Thyroid gland (tissue), 4 donors: ENCODE measurements around the gene DPF3. TPM values are rescaled to one million over a fixed set of nuclear protein-coding genes. Genes with fewer than 3 reads are reported as not detected.

Experiments used
- DNase-seq, 2 donors: peaks; one replicate each; pipeline ENCODE4 v3.0.0-alpha.2; 2019
- H3K27ac ChIP-seq, 3 donors: fragments of 200-600 bp; sonication (generic); 1 replicate in 2 of 3; 2 replicates in 1 of 3; pipeline ENCODE4 v1.5.1; 2016 to 2019; ENCODE audit warnings: mild to moderate bottlenecking in 1 of 3, moderate library complexity in 1 of 3
- H3K27me3 ChIP-seq: fragments of 200-600 bp; sonication (generic); one replicate; pipeline ENCODE4 v1.5.1; 2019
- H3K36me3 ChIP-seq, 2 donors: fragments of 200-600 bp; sonication (generic); one replicate each; pipeline ENCODE4 v1.5.1; 2016 to 2019
- H3K4me1 ChIP-seq, 2 donors: fragments of 200-600 bp; sonication (generic); one replicate each; pipeline ENCODE4 v1.5.1; 2017 to 2019
- H3K4me3 ChIP-seq, 3 donors: fragments of 200-600 bp; sonication (generic); replicated peaks in 1 of 3; 1 replicate in 2 of 3; 2 replicates in 1 of 3; pipeline ENCODE4 v1.5.1; 2016; ENCODE audit warnings: mild to moderate bottlenecking in 1 of 3
- H3K9me3 ChIP-seq: fragments of 200-600 bp; sonication (generic); one replicate; pipeline ENCODE4 v1.5.1; 2017
- CTCF ChIP-seq, 6 experiments: fragments of 200-600 bp in 3 of 6; fragments of 450-650 bp in 3 of 6; sonication (generic) in 3 of 6; IDR thresholded peaks; one replicate each; pipeline ENCODE4 v1.5.1; 2016 to 2019; ENCODE audit warnings: antibody characterized with exemption in 6 of 6, mild to moderate bottlenecking in 2 of 6, inconsistent platforms in 1 of 6, moderate library complexity in 1 of 6
- POLR2A ChIP-seq, 2 donors: fragments of 450-650 bp; IDR thresholded peaks; one replicate each; pipeline ENCODE4 v1.6.1; 2017; ENCODE audit warnings: antibody characterized with exemption in 2 of 2, mild to moderate bottlenecking in 2 of 2, moderate library complexity in 1 of 2
- WGBS, 2 donors: methylation state at CpG; one replicate each; pipeline ENCODE4 v1.1.5; 2017; 5-methylcytosine and 5-hydroxymethylcytosine counted together
- intact Hi-C: fragments of 100-400 bp; cut with DNase I; formaldehyde crosslinking; loops from one replicate; pipeline ENCODE4 v1.15.1; 2023
- total RNA-seq, 4 donors: library from RNA; depleted of rRNA; stranded (reverse); fragments of >200 nt; gene quantifications; one replicate each; pipeline ENCODE4 v1.2.3, GENCODE V29; 2016

DPF3 gene
- total RNA-seq, 4 donors from 2014 or later: 0.27 to 3.3 (median 1.3) TPM

GRCh38 chr14:72683787-72684186, 210.1 kb downstream of the DPF3 start:
- 66 to 71% methylated on average over 4 of the region's 4 CpGs for WGBS, 2 donors
- no peaks in the 10 kb centered on the region for H3K36me3 ChIP-seq
- H3K9me3 ChIP-seq: no peaks in the 10 kb centered on the region
- intact Hi-C loops: no loop called here
- TF ChIP-seq CTCF (IDR thresholded peaks at IDR 0.05) (no peak), POLR2A (IDR thresholded peaks at IDR 0.05) (no peak)
- no peaks in the 10 kb centered on the region for H3K4me1 ChIP-seq
- DNase-seq: no peak
- H3K4me3 ChIP-seq: no peak overlapping the region
- no peaks in the 10 kb centered on the region for H3K27me3 ChIP-seq
- no peak overlapping the region for H3K27ac ChIP-seq

- intact Hi-C loops: no loop called here
- TF ChIP-seq POLR2A (IDR thresholded peaks at IDR 0.05): no peak
- no peak for TF ChIP-seq CTCF (IDR thresholded peaks at IDR 0.05)
- DNase-seq: no peak
- H3K4me3 ChIP-seq: no peak overlapping the region
- no peaks in the 10 kb centered on the region for H3K36me3 ChIP-seq
- no peaks in the 10 kb centered on the region for H3K9me3 ChIP-seq
- H3K4me1 ChIP-seq: no peaks in the 10 kb centered on the region
- H3K27me3 ChIP-seq: no peaks in the 10 kb centered on the region
- no peak overlapping the region for H3K27ac ChIP-seq
- WGBS, 2 donors: 72 to 77% methylated on average over 5 of the region's 5 CpGs
These were observed 211.7 kb downstream of the DPF3 start for GRCh38 chr14:72682188-72682587.

GRCh38 chr14:72680853-72681640, 212.9 kb downstream of the DPF3 start:
- DNase-seq: no peak
- no peak for TF ChIP-seq POLR2A (IDR thresholded peaks at IDR 0.05)
- 85 to 91% methylated on average over 7 of the region's 7 CpGs for WGBS, 2 donors
- Histone ChIP-seq H3K4me1 (no peaks in the 10 kb centered on the region), H3K27me3 (no peaks in the 10 kb centered on the region), H3K27ac (no peak overlapping the region), H3K9me3 (no peaks in the 10 kb centered on the region), H3K36me3 (no peaks in the 10 kb centered on the region), H3K4me3 (no peak overlapping the region)
- intact Hi-C loops: no loop called here

GRCh38 chr14:72679536-72680151, 214.3 kb downstream of the DPF3 start:
- TF ChIP-seq POLR2A (IDR thresholded peaks at IDR 0.05) (no peak), CTCF (IDR thresholded peaks at IDR 0.05) (no peak)
- Histone ChIP-seq H3K4me1 (no peaks in the 10 kb centered on the region), H3K27me3 (no peaks in the 10 kb centered on the region), H3K27ac (no peak overlapping the region), H3K4me3 (no peak overlapping the region), H3K9me3 (no peaks in the 10 kb centered on the region), H3K36me3 (no peaks in the 10 kb centered on the region)
- intact Hi-C loops: no loop called here
- 38 to 50% methylated on average over 27 of the region's 27 CpGs for WGBS, 2 donors
- no peak for DNase-seq

GRCh38 chr14:72679141-72679535, 214.8 kb downstream of the DPF3 start:
- Histone ChIP-seq H3K4me3 (no peak overlapping the region), H3K27me3 (no peaks in the 10 kb centered on the region), H3K4me1 (no peaks in the 10 kb centered on the region), H3K36me3 (no peaks in the 10 kb centered on the region), H3K27ac (no peak overlapping the region), H3K9me3 (no peaks in the 10 kb centered on the region)
- whole genome bisulfite sequencing, 2 donors: 31 to 45% methylated on average over 9 to 11 of the region's 14 CpGs
- no peak for TF ChIP-seq POLR2A (IDR thresholded peaks at IDR 0.05)
- no peak for TF ChIP-seq CTCF (IDR thresholded peaks at IDR 0.05)
- intact Hi-C loops: no loop called here
- no peak for DNase-seq
